Pancreas (tissue), 10 donors: ENCODE measurements around the gene WDR38. TPM values are rescaled to one million over a fixed set of nuclear protein-coding genes. Genes with fewer than 3 reads are reported as not detected.

Experiments used
- ATAC-seq, 4 donors: fragments of 200-7000 bp; cut with Tn5 transposase; one replicate each; pipeline versions ENCODE4 v1.8.0 to v1.9.1; 2020; ENCODE audit warnings: mild to moderate bottlenecking in 4 of 4, moderate library complexity in 4 of 4
- DNase-seq, 6 donors: peaks; one replicate each; pipeline ENCODE4 v3.0.0-alpha.2; 2020
- FAIRE-seq: peaks from 2 replicates; lab custom pipeline; 2012; peaks lifted over from hg19 to GRCh38; lab: Jason Lieb, UNC
- H3K27ac ChIP-seq, 4 donors: fragments of 200-600 bp; sonication (generic); 1 replicate in 3 of 4; 2 replicates in 1 of 4; pipeline versions ENCODE4 v1.5.0 to v1.8.0; 2020
- H3K27me3 ChIP-seq, 4 donors: fragments of 200-600 bp; one replicate each; pipeline ENCODE4 v1.8.0; 2021
- H3K36me3 ChIP-seq, 3 donors: fragments of 200-600 bp; sonication (generic) in 1 of 3; one replicate each; pipeline versions ENCODE4 v1.5.0 to v1.8.0; 2020 to 2021
- H3K4me1 ChIP-seq, 3 donors: fragments of 200-600 bp; one replicate each; pipeline ENCODE4 v1.8.0; 2021
- H3K4me3 ChIP-seq, 4 donors: fragments of 200-600 bp; sonication (generic) in 2 of 4; one replicate each; pipeline versions ENCODE4 v1.5.0 to v1.8.0; 2020 to 2021
- H3K9me3 ChIP-seq, 4 donors: fragments of 200-600 bp; one replicate each; pipeline ENCODE4 v1.8.0; 2021
- CTCF ChIP-seq, 4 donors: fragments of 200-600 bp; sonication (generic) in 3 of 4; IDR thresholded peaks; one replicate each; pipeline versions ENCODE4 v1.5.0 to v1.8.0; 2021; ENCODE audit warnings: antibody characterized with exemption in 4 of 4
- WGBS, 2 donors: extraction: QIAGEN DNeasy Blood & Tissue Kit; methylation state at CpG; one replicate each; pipeline ENCODE4 v1.1.7; 2013; 5-methylcytosine and 5-hydroxymethylcytosine counted together
- intact Hi-C, 3 donors: fragments of 100-400 bp; cut with DNase I; formaldehyde crosslinking; loops; one replicate each; pipeline versions ENCODE4 v1.11.1 to v1.14.2; 2022
- polyA plus RNA-seq, 2 donors: library from polyadenylated mRNA; stranded (reverse); fragments of 200-250 nt; gene quantifications; one replicate each; pipeline ENCODE4 v1.2.3, GENCODE V29; 2013
- total RNA-seq, 6 donors: library from RNA; stranded (reverse); fragmentation: NEBNext Ultra II Directional in 4 of 6; extraction: Animal tissue kit (Norgen Biotek cat#: 25700) in 4 of 6; gene quantifications; one replicate each; pipeline versions ENCODE4 v1.2.1 to v1.2.4, GENCODE V29; 2021 to 2023
- donor health status: healthy with polysubstance abuse.
- donor health status: DM: no; HTN: no; CAD: no; lungs with moderate emphysema.
- donor health status: DM: no; HTN: no; CAD: no.
- donor health status: control.
- donor health status: control.
- donor health status: Bipolar disorder and iron deficiency.
- donor health status: DM: yes; HTN: yes; CAD: no.
- donor health status: DM: no; HTN: no; CAD: no.
- donor health status: DM: no; HTN: no; CAD: no.
- donor health status: DM: yes; HTN: yes; CAD: no.

The WDR38 gene
- total and polyA plus RNA-seq, 8 donors: 0.13 TPM; not detected in 7

GRCh38 chr9:124885551-124885950 lies 32.3 kb downstream of the WDR38 start:
- no peaks in the 10 kb centered on the region for H3K9me3 ChIP-seq
- H3K36me3 ChIP-seq: peaks cover 0 to 58% (median 14%) of the 10 kb centered on the region in 3 donors
- 91 to 96% methylated on average over 4 of the region's 4 CpGs for WGBS, 2 donors
- no peak for TF ChIP-seq CTCF (IDR thresholded peaks at IDR 0.05)
- no peak overlapping the region for H3K27ac ChIP-seq
- no peak for FAIRE-seq
- DNase-seq: no peak
- H3K4me1 ChIP-seq: no peaks in the 10 kb centered on the region
- no peak for ATAC-seq
- intact Hi-C loops: no loop called here
- H3K27me3 ChIP-seq: no peaks in the 10 kb centered on the region
- no peak overlapping the region for H3K4me3 ChIP-seq

DNA sequence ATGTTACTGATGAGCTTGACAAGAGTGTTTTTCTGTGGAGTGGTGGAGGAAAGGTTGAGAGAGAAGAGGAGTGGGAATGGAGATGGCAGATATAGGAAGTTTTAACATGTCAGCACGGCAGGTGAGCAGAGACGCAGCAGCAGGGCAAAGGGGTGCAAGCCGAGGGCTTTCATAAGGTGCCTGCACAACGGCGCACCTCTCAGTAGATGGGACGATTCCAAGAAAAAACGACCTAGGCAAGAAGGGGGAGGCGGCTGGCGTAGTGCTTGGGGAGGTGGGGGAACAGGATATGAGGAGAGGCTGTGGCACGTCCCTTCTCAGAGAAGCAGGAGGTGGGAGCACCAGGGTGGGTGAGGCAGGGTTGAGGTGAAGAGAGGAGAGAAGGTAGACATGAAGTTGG lies 33.2 kb downstream of the WDR38 start:
- Histone ChIP-seq H3K4me1 (no peaks in the 10 kb centered on the region), H3K9me3 (no peaks in the 10 kb centered on the region), H3K36me3 (peaks cover 0 to 59% (median 14%) of the 10 kb centered on the region in 3 donors), H3K27ac (no peak overlapping the region), H3K27me3 (no peaks in the 10 kb centered on the region), H3K4me3 (no peak overlapping the region)
- no peak for DNase-seq
- no peak for ATAC-seq
- no peak for TF ChIP-seq CTCF (IDR thresholded peaks at IDR 0.05)
- WGBS, 2 donors: 80 to 89% methylated on average over 10 of the region's 10 CpGs
- no peak for FAIRE-seq
- intact Hi-C loops: no loop called here

GRCh38 chr9:124886866-124887492 lies 33.7 kb downstream of the WDR38 start:
- no peak overlapping the region for H3K27ac ChIP-seq
- intact Hi-C loops: no loop called here
- DNase-seq (no peak), FAIRE-seq (no peak), ATAC-seq (no peak)
- WGBS, 2 donors: 86 to 91% methylated on average over 17 of the region's 17 CpGs
- TF ChIP-seq CTCF (IDR thresholded peaks at IDR 0.05): no peak
- H3K4me1 ChIP-seq: no peaks in the 10 kb centered on the region
- no peaks in the 10 kb centered on the region for H3K27me3 ChIP-seq
- H3K4me3 ChIP-seq: no peak overlapping the region
- H3K36me3 ChIP-seq: peaks cover 0 to 57% (median 14%) of the 10 kb centered on the region in 3 donors
- no peaks in the 10 kb centered on the region for H3K9me3 ChIP-seq

DNA sequence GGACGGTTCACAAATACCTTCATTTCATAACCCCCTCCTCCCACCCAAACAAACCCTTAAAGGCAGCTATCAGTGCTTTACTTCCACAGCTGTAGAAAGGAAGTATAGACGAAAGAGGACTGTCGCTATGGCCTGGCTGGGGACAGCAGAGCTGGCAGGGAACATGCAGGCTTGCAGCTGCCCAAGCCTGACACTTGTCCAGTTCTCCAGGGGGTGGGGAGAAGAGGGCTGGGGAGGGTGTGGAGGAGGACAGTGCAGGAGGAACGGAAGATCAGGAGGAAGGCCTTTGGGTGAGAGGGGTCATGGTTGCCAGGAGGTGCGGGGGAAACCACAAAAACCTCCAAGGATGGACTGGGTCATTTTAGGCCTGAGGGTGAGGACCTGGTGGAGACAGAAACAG lies 34.6 kb downstream of the WDR38 start:
- ATAC-seq (no peak), FAIRE-seq (no peak), DNase-seq (no peak)
- Histone ChIP-seq H3K27me3 (no peaks in the 10 kb centered on the region), H3K4me1 (no peaks in the 10 kb centered on the region), H3K9me3 (no peaks in the 10 kb centered on the region), H3K27ac (no peak overlapping the region), H3K36me3 (peaks cover 0 to 52% (median 14%) of the 10 kb centered on the region in 3 donors), H3K4me3 (no peak overlapping the region)
- no peak for TF ChIP-seq CTCF (IDR thresholded peaks at IDR 0.05)
- intact Hi-C loops: no loop called here
- 92 to 93% methylated on average over 5 of the region's 5 CpGs for WGBS, 2 donors

GRCh38 chr9:124889006-124889405 lies 35.7 kb downstream of the WDR38 start:
- Histone ChIP-seq H3K27ac (no peak overlapping the region), H3K4me1 (no peaks in the 10 kb centered on the region), H3K36me3 (peaks cover 0 to 58% (median 14%) of the 10 kb centered on the region in 3 donors), H3K27me3 (no peaks in the 10 kb centered on the region), H3K4me3 (no peak overlapping the region), H3K9me3 (no peaks in the 10 kb centered on the region)
- no peak for DNase-seq
- TF ChIP-seq CTCF (IDR thresholded peaks at IDR 0.05): no peak
- intact Hi-C loops: no loop called here
- WGBS, 2 donors: 94 to 95% methylated on average over 13 of the region's 13 CpGs
- ATAC-seq: no peak
- FAIRE-seq: no peak
